Hepatocyte (in vitro differentiated cells): Measurements from ENCODE around the gene CSNK1D. TPM values are rescaled to one million over a fixed set of nuclear protein-coding genes. Genes with fewer than 3 reads are reported as not detected.
A peak's percentile ranks its signal among the peaks of the same experiment; 100 is the strongest.

ENCODE experiments used
- DNase-seq: peaks from one replicate; pipeline ENCODE4 v3.0.0-alpha.2; 2016; ENCODE audit warnings: low spot score
- H2AFZ ChIP-seq: fragments of 200-600 bp; sonication (generic); 2 replicates; pipeline ENCODE4 v1.6.0; 2016; ENCODE audit warnings: antibody characterized with exemption, mild to moderate bottlenecking
- H3K27ac ChIP-seq: fragments of 200-600 bp; sonication (generic); 2 replicates; pipeline ENCODE4 v1.5.1; 2016; ENCODE audit warnings: mild to moderate bottlenecking
- H3K27me3 ChIP-seq: fragments of 200-600 bp; sonication (generic); 2 replicates; pipeline ENCODE4 v1.6.1; 2016
- H3K36me3 ChIP-seq: fragments of 200-600 bp; sonication (generic); replicated peaks from 2 replicates; pipeline ENCODE4 v1.5.1; 2016; ENCODE audit warnings: low read depth; ENCODE audit not compliant: insufficient read depth
- H3K4me1 ChIP-seq: fragments of 200-600 bp; sonication (generic); 2 replicates; pipeline ENCODE4 v1.5.1; 2016; ENCODE audit warnings: mild to moderate bottlenecking, moderate library complexity; ENCODE audit not compliant: insufficient read depth
- H3K4me2 ChIP-seq: fragments of 200-600 bp; sonication (generic); 2 replicates; pipeline ENCODE4 v1.6.0; 2016
- H3K4me3 ChIP-seq: fragments of 200-600 bp; sonication (generic); 2 replicates; pipeline ENCODE4 v1.5.1; 2016; ENCODE audit warnings: mild to moderate bottlenecking
- H3K79me2 ChIP-seq: fragments of 200-600 bp; sonication (generic); 2 replicates; pipeline ENCODE4 v1.6.0; 2017; ENCODE audit warnings: mild to moderate bottlenecking
- H3K9me2 ChIP-seq: fragments of 200-600 bp; sonication (generic); replicated peaks from 2 replicates; pipeline ENCODE4 v1.6.0; 2017; ENCODE audit warnings: mild to moderate bottlenecking; ENCODE audit not compliant: insufficient read depth
- H3K9me3 ChIP-seq: fragments of 200-600 bp; sonication (generic); 2 replicates; pipeline ENCODE4 v1.5.1; 2016; ENCODE audit warnings: low read depth, mild to moderate bottlenecking
- H4K20me1 ChIP-seq: fragments of 200-600 bp; sonication (generic); 2 replicates; pipeline ENCODE4 v1.6.0; 2016; ENCODE audit warnings: mild to moderate bottlenecking; ENCODE audit not compliant: insufficient read depth, poor library complexity, severe bottlenecking
- EZH2 ChIP-seq: fragments of 200-600 bp; sonication (generic); IDR thresholded peaks from 2 replicates; pipeline ENCODE4 v1.6.1; 2016; ENCODE audit warnings: antibody characterized with exemption, mild to moderate bottlenecking, borderline replicate concordance
- EZH2phosphoT487 ChIP-seq: fragments of 200-600 bp; sonication (generic); IDR thresholded peaks from one replicate; pipeline ENCODE4 v1.6.1; 2018; ENCODE audit warnings: antibody characterized with exemption, mild to moderate bottlenecking, low read depth, moderate library complexity; ENCODE audit not compliant: unreplicated experiment, severe bottlenecking
- WGBS: methylation state at CpG from one replicate; pipeline ENCODE4 v1.1.6; 2016; ENCODE audit warnings: low lambda C conversion rate; ENCODE audit errors: missing lambda C conversion rate; 5-methylcytosine and 5-hydroxymethylcytosine counted together
- polyA plus RNA-seq: library from polyadenylated mRNA; unstranded; fragments of >200 nt; fragmentation: Nextera tagmentation; extraction: Ambion mirVana; gene quantifications from 2 replicates; pipeline ENCODE4 v1.2.1, GENCODE V29; 2016
- total RNA-seq: library from RNA; depleted of rRNA; stranded (reverse); fragments of >200 nt; gene quantifications from 2 replicates; pipeline ENCODE4 v1.2.3, GENCODE V29; 2014
- TF ChIP-seq, protein P1 (sequence below): fragments of 200-600 bp; sonication (generic); IDR thresholded peaks from 2 replicates; pipeline ENCODE4 v1.5.1; 2016; ENCODE audit warnings: antibody characterized with exemption, mild to moderate bottlenecking; ENCODE audit not compliant: poor library complexity

The CSNK1D gene
- total and polyA plus RNA-seq, 2 experiments from 2014 or later: 72.5 to 152 TPM

DNA sequence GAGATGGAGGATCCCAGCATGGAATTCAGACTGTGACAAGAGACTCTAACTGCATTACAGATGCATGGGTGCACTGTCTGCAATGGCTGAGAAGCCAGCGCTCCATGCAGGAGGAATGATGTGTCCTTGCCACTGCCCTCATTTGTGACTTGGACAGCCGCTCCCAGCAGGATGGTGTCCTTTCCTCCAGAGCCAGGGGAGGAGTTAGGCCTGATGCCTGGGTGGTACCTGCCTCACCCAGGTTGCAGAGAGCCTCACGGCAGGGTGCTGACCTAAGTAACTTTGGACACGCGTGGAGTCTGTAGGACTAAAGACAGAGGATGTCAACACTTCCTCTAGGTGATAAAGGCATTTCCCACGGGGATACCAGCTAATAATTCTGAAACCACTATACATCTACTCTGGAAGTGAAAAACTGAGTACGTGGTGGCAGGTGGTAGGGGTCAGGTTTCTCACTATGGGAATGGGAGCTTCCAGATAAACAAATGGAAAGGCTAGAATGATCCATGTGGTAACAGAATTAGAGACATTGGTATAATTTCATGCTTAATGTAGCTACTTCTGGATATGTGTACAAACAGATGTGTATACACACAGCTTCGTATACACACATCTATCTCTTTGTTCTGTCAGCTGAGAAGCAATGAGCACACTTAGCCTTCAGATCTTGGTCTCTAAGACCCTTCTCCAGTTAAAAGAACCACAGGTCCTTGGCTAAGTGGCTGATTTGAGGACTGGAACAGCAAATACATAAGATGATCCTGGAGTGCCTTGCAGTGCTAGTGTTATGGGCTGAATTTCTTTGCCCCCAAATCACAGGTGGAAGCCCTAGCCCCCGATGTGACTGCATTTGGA, 13.7 kb upstream of the CSNK1D start:
- WGBS: 84% methylated on average over 9 of the region's 9 CpGs
- H3K27me3 ChIP-seq: no peaks in the 10 kb centered on the region
- no peaks in the 10 kb centered on the region for H3K9me2 ChIP-seq
- no peaks in the 10 kb centered on the region for H3K9me3 ChIP-seq
- no peaks in the 10 kb centered on the region for H4K20me1 ChIP-seq
- H3K4me1 ChIP-seq: peaks cover 3% of the 10 kb centered on the region
- no peaks in the 10 kb centered on the region for H3K79me2 ChIP-seq
- H3K4me3 ChIP-seq: no peak overlapping the region
- no peak overlapping the region for H2AFZ ChIP-seq
- no peak for DNase-seq
- no peak overlapping the region for H3K4me2 ChIP-seq
- TF ChIP-seq, protein P1, sequence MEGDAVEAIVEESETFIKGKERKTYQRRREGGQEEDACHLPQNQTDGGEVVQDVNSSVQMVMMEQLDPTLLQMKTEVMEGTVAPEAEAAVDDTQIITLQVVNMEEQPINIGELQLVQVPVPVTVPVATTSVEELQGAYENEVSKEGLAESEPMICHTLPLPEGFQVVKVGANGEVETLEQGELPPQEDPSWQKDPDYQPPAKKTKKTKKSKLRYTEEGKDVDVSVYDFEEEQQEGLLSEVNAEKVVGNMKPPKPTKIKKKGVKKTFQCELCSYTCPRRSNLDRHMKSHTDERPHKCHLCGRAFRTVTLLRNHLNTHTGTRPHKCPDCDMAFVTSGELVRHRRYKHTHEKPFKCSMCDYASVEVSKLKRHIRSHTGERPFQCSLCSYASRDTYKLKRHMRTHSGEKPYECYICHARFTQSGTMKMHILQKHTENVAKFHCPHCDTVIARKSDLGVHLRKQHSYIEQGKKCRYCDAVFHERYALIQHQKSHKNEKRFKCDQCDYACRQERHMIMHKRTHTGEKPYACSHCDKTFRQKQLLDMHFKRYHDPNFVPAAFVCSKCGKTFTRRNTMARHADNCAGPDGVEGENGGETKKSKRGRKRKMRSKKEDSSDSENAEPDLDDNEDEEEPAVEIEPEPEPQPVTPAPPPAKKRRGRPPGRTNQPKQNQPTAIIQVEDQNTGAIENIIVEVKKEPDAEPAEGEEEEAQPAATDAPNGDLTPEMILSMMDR: no peak
- TF ChIP-seq EZH2phosphoT487 (no peak), EZH2 (no peak)
- H3K36me3 ChIP-seq: no peaks in the 10 kb centered on the region
- peak overlapping the region; percentile 52 for H3K27ac ChIP-seq

DNA sequence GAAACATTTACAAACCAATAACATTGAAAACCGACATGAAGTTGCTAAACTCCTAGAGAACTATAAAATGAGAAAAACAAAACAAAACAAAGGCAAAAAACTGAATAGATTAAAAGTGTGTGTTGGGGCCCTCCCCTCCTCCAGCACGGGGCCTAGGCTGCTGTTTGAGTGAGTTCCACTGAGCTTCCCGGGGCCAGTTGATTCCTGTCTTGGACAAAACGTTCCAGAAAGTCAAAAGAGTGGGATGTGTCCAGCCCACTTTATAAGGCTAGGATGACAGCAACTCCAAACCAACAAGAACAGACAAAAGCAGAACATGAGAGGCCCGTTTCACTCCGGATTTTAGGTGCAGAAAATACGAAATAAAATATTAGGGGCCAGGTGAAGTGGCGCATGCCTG, 11.6 kb upstream of the CSNK1D start:
- Histone ChIP-seq H4K20me1 (no peaks in the 10 kb centered on the region), H3K9me2 (no peaks in the 10 kb centered on the region), H3K36me3 (no peaks in the 10 kb centered on the region), H3K9me3 (no peaks in the 10 kb centered on the region), H3K4me3 (no peak overlapping the region), H3K4me2 (no peak overlapping the region), H2AFZ (no peak overlapping the region), H3K27me3 (no peaks in the 10 kb centered on the region), H3K27ac (peak overlapping the region; percentile 15), H3K4me1 (peaks cover 3% of the 10 kb centered on the region), H3K79me2 (no peaks in the 10 kb centered on the region)
- DNase-seq: no peak
- WGBS: 73% methylated on average over 8 of the region's 8 CpGs
- no peak for TF ChIP-seq EZH2
- TF ChIP-seq, protein P1: no peak
- no peak for TF ChIP-seq EZH2phosphoT487

DNA sequence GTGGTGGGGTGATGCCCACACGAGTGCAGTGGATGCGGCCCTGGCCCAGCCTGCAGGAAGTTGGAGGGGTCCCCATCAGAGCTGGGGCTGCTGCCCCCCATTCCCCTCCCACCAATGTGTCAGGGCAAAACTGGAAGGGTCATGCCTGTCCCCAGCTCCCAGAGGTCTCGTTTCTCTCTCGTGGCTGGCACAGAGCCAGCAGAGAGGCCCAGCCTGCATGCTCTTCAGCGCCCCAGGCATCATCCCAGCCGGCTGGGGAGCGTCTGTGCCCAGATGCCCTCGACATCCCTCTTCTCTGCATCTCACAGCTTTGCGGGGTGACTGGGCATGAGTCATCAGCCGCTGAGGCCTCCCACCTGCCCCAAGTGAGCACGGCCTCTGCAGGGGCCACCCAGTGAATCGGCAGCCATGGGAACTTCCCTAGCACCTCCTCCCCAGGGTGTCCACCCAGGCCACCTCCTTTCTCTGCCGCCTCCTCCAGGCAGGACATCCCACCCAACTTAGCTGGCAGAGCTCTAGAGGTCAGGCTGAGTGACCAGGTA, 9.8 kb upstream of the CSNK1D start:
- WGBS: 68% methylated on average over 13 of the region's 13 CpGs

More for the DNA sequence above, 9.8 kb upstream of the CSNK1D start:
- Histone ChIP-seq H3K9me2 (no peaks in the 10 kb centered on the region), H2AFZ (no peak overlapping the region), H3K79me2 (no peaks in the 10 kb centered on the region), H3K27ac (no peak overlapping the region), H3K27me3 (no peaks in the 10 kb centered on the region), H3K36me3 (no peaks in the 10 kb centered on the region), H3K4me1 (peaks cover 3% of the 10 kb centered on the region), H4K20me1 (no peaks in the 10 kb centered on the region), H3K4me3 (no peak overlapping the region), H3K4me2 (no peak overlapping the region), H3K9me3 (no peaks in the 10 kb centered on the region)
- DNase-seq: no peak
- TF ChIP-seq EZH2: no peak
- TF ChIP-seq EZH2phosphoT487: no peak
